Hindlimb muscle (tissue), 1 donor: ENCODE data around the gene ERC1. TPM values are rescaled to one million over a fixed set of nuclear protein-coding genes. Genes with fewer than 3 reads are reported as not detected.
A peak's percentile ranks its signal among the peaks of the same experiment; 100 is the strongest.

Source experiments
- DNase-seq: peaks from one replicate; pipeline ENCODE4 v3.0.0-alpha.2; 2013
- polyA plus RNA-seq: library from polyadenylated mRNA; unstranded; fragments of 120-200 nt; gene quantifications from one replicate; pipeline ENCODE4 v1.2.1, GENCODE V29; 2013; ENCODE audit not compliant: insufficient read length

Gene ERC1
- polyA plus RNA-seq, 1 donor: 24.1 TPM

GRCh38 chr12:1456885-1457284, 465.9 kb downstream of the ERC1 start:
- DNase-seq: no peak

GRCh38 chr12:1457901-1458300, 466.9 kb downstream of the ERC1 start:
- DNase-seq: no peak

- no peak for DNase-seq
Observed at GRCh38 chr12:1459339-1459738, 468.3 kb downstream of the ERC1 start.

DNA sequence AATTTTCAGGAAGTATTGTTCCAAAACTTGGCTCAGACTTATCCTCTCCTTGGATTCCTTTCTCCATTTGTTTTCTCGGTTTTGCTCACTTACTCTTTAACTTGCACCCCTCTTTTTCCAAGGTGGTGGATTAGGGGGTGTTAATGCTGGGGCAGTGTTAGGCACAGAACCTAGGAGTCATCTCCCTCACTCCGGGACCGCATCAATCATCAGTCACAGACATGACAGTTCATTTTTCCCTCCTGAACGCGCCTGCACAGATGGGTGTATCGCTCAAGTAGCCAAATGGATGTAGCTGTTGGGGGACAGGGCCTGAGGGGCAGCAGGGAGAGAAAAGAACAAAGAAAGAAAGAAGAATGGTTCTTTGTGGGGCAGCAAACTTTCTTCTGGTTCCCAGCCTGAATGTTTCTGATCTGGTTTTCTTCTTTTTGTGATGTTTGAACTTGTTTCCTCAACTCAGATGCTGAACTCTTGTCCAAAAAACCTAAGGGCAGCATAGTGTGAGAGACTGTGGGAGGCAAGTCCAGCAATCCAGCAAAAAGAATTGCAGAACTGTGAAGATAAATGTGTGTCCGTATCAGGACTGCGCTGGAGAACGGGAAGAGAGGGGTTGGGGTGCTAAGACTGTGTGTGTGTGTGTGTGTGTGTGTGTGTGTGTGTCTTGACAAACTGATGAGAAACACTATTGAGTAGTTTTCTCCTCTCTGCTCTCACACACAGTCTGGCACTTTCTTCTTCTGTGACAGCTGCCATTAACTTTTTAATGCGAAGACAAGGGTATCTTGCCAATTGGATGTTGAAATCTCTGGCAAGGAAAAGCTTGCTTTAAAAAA, 472.3 kb downstream of the ERC1 start:
- DNase-seq: no peak

DNA sequence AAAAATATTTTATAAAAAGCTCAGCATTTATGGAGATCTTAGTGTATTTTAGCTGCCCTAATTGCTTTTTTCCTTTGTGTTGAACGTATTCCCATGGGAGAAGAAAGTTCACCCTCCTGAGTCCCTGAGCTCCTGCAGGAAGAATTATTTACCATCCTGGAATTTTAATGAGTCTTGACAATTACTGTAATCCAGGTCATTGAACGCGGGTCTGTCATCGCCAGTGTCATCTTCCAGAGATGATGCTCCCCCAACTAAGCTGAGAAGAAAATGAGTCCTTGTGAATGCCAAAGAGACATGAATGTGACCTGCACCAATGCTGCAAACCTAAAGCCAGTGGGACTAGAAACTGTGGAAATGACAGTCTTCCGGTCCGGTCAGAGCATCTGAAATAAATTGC, 473.9 kb downstream of the ERC1 start:
- DNase-seq: no peak

GRCh38 chr12:1465990-1466389, 475.0 kb downstream of the ERC1 start:
- no peak for DNase-seq

GRCh38 chr12:1466481-1467154, 475.6 kb downstream of the ERC1 start:
- DNase-seq: no peak

DNA sequence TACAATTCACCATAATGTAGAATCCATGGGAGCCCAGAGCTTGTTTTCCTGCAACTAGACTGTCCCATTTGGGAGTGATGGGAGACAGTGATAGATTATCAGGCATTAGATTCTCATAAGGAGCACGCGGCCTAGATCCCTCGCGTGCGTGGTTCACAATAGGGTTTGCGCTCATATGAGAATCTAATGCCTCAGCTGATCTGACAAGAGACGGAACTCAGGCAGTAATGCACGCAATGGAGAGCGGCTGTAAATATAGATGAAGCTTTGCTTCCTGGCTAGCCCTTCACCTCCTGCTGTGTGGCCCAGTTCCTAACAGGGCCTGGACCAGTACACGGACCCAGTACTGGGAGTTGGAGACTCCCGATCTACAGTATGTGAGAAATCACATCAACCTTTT, 476.7 kb downstream of the ERC1 start:
- DNase-seq: no peak

- DNase-seq: no peak
Observed at GRCh38 chr12:1469070-1469469, 478.0 kb downstream of the ERC1 start.

GRCh38 chr12:1470051-1470450, 479.0 kb downstream of the ERC1 start:
- peak; percentile 34 for DNase-seq

DNA sequence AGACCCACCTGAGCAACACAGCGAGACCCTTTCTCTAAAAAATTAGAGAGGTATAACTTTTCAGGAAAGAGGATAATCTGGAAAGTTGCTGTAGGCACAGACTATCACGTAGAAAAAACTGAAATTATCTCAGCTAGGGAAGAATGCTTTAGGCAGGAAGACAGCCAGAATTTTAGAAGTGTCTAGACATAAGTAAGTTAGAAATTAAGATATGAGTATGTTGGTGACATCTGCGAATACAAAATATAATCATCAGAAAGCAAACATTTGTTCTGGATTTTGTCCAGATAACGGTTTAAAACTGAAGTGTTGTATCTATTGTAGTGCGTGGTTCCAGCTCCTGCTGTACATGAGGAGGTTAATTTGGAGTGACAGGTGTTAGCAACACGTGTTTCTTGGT, 480.2 kb downstream of the ERC1 start:
- no peak for DNase-seq

- no peak for DNase-seq
Observed at GRCh38 chr12:1473418-1473817, 482.4 kb downstream of the ERC1 start.

DNA sequence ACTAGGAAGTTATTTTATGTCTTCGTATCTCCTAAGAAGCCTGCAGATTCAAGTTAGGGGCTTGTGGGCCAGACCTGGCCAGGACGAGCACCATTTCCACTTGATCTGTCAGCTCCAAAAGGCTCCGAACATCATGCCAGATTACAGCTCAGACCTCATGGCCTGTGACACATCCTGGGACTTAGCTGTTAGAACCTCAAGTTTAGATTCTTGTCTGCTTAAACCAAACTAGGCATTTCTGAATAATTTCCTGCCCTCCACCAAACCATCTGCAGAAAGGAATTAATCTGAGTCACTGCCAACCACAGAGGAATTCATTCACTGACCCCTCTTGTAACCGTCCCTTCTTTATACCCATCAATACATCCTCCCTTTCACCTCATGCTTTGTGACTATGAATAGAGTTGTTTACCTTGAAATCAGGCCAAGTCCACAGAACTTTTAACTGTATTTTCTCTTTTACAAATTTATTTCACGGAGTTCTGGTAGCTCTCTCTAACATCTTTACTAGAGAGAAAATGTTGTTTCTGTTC, 483.1 kb downstream of the ERC1 start:
- DNase-seq: peak; percentile 33

- peak; percentile 56 for DNase-seq
Observed at GRCh38 chr12:1474574-1475153, 483.6 kb downstream of the ERC1 start.

DNA sequence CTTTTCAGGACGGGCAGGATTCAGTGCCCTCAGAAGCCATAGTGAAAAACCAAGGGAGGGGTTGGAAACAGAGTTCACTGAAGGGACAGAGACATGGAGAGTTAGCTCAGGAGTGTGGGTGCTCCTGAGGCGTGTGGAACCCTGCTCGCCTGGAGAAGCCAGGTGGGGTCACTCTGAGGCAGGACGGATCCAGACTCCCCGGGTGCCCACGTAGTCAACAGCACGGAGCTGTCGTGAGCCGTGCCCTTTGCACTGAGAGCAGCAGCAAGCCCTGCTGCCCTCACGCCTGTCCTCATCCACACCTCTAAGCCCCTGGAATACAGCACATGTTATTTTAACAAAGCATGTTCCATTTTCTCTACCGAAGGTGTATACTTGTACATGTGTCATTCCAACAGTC, 488.6 kb downstream of the ERC1 start:
- no peak for DNase-seq

- DNase-seq: no peak
Observed at GRCh38 chr12:1481326-1481725, 490.3 kb downstream of the ERC1 start.

- DNase-seq: no peak
Observed at GRCh38 chr12:1481906-1482305, 490.9 kb downstream of the ERC1 start.

DNA sequence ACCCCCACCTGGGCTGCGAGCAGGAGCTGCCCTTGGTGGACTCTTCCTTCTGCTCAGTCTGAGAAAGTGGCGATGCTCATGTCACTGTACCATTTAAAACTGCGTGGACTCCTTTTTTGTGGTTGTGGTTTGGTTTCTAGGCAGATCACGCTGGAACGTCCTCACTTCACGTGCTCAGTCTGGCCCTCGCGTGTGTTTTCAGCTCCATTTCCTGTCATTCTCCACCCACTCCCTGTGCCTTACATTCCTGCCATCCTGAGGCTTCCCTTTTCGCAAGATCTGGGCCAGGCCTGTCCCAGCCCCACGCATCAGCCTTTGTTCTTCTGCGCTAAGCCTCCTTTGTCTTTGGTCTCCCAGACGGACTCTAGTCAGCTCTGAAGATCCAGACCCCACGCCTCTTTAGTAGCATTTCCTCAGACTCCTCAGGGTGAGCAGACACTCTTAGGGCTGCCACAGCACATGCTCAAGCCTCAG, 497.9 kb downstream of the ERC1 start:
- DNase-seq: no peak

- DNase-seq: no peak
Observed at GRCh38 chr12:1491983-1492697, 501.1 kb downstream of the ERC1 start.

GRCh38 chr12:1493781-1494565, 502.9 kb downstream of the ERC1 start:
- DNase-seq: no peak

- no peak for DNase-seq
Observed at GRCh38 chr12:1494856-1495255, 503.8 kb downstream of the ERC1 start.
